ENCODE results near the gene ARID3C.

The ARID3C gene

DNA sequence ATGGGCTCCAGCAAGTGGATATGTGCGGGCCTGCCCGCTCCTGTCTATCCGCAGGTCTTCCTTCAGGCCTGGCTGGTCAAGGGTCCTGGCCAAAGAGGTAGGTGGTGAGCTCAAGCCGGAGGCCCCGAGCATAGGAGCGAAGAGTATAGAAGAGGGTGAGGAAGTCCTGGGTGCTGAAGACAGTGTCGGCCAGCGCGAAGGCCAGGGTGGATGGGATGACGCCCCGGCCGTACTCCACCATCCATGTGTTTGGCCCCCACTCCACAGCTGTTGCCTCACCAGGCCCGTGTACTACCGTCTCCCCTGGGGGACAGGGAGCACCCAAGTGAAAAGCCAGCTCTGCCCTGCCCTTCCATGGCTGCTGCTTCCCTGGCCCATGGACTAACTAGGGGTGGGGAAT lies 6.7 kb upstream of the ARID3C start:
- no peak for DNase-seq (ENCODE audit: low read depth)
- TF ChIP-seq, protein P1, sequence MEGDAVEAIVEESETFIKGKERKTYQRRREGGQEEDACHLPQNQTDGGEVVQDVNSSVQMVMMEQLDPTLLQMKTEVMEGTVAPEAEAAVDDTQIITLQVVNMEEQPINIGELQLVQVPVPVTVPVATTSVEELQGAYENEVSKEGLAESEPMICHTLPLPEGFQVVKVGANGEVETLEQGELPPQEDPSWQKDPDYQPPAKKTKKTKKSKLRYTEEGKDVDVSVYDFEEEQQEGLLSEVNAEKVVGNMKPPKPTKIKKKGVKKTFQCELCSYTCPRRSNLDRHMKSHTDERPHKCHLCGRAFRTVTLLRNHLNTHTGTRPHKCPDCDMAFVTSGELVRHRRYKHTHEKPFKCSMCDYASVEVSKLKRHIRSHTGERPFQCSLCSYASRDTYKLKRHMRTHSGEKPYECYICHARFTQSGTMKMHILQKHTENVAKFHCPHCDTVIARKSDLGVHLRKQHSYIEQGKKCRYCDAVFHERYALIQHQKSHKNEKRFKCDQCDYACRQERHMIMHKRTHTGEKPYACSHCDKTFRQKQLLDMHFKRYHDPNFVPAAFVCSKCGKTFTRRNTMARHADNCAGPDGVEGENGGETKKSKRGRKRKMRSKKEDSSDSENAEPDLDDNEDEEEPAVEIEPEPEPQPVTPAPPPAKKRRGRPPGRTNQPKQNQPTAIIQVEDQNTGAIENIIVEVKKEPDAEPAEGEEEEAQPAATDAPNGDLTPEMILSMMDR (conservative IDR thresholded peaks at IDR 0.05; ENCODE audit: low read depth, low read length): no peak
- H3K4me3 ChIP-seq (ENCODE audit: low read depth, low read length): no peak overlapping the region

GRCh38 chr9:34634551-34635248 lies 5.8 kb upstream of the ARID3C start:
- no peak overlapping the region for H3K4me3 ChIP-seq (ENCODE audit: low read depth, low read length)
- TF ChIP-seq, protein P1 (conservative IDR thresholded peaks at IDR 0.05; ENCODE audit: low read depth, low read length): no peak
- DNase-seq (ENCODE audit: low read depth): no peak

DNA sequence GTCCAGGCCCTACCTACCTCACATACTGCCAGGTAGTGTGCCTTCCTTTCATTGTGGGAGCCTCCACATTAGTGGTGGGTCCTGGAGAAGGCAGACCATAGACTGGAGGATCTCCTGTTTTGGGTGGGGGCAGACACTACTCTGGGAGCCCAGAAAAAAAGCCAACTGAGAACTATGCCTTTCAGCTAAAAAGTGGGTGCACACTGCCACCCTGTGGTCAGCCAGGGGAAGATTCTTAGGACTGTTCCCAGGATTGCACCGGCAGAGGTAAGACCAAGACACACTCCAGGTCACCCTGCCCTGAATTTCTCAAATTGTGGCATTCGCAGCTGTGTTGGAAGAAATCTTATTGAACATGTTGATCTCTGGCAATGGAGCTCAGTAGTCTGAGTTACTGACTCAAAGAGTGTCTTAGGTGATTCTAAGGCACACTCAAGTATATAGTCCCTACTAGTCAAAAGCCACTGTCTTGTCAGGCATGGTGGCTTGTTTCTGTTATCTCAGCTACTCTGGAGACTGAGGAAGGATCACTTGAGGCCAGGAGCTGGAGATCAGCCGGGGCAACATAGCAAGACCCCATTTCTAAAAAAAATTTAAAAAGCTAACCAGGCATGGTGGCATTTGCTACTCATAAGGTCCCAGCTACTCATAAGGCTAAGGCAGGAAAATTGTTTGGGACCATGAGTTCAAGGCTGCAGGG lies 5.1 kb upstream of the ARID3C start:
- peak; percentile 80 for DNase-seq (ENCODE audit: low read depth)
- TF ChIP-seq, protein P1 (conservative IDR thresholded peaks at IDR 0.05; ENCODE audit: low read depth, low read length): peak; percentile 91
- no peak overlapping the region for H3K4me3 ChIP-seq (ENCODE audit: low read depth, low read length)

- H3K4me3 ChIP-seq (ENCODE audit: low read depth, low read length): no peak overlapping the region
- TF ChIP-seq, protein P1 (conservative IDR thresholded peaks at IDR 0.05; ENCODE audit: low read depth, low read length): no peak
- no peak for DNase-seq (ENCODE audit: low read depth)
Measured at GRCh38 chr9:34633166-34633565, 4.3 kb upstream of the ARID3C start.

DNA sequence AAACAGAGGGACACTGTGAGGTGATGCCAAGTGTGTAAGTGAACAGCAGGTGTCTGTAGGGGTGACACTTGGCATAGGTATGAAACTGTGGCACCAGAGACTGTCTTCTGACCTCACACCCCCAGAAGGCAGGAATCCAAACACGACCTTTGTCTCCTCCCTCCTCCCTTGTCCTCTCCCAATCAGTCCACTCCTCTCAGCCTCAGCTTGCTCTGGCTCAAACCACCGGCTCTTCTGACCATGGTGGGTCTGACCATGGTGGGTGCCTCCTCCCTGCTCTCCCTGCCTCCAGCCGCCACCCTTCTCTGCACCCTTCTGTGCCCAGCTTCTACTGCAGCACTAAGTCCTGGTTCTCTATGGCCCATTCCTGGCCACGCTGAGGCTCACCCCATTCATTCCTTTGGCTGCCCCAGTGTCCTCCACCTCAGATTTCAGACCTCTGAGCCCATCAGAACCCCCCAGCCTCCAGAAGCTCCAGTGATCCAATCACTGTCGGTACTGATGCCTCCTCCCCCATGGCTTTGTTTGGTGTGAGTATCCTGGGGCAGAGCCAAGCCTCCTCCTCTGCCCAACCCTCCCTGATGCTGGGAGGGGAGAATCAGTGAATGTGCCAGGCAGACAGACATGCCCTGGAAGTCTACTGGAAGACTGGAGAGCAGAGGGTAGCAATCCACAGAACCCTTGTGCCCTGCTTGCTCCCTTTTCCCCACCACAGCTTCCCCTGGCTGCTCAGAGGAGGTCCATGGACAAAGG lies 1.7 kb upstream of the ARID3C start:
- no peak for DNase-seq (ENCODE audit: low read depth)
- H3K4me3 ChIP-seq (ENCODE audit: low read depth, low read length): no peak overlapping the region
- TF ChIP-seq, protein P1 (conservative IDR thresholded peaks at IDR 0.05; ENCODE audit: low read depth, low read length): no peak

- TF ChIP-seq, protein P1 (conservative IDR thresholded peaks at IDR 0.05; ENCODE audit: low read depth, low read length): no peak
- DNase-seq (ENCODE audit: low read depth): no peak
- H3K4me3 ChIP-seq (ENCODE audit: low read depth, low read length): no peak overlapping the region
Measured at GRCh38 chr9:34629491-34629808, 584 bp upstream of the ARID3C start.

Data from choroid plexus epithelial cell (primary cell).